Neutrophil (primary cell): Measurements from ENCODE around the gene ATPAF2.
"Not testable (repeated sequence)": the region's sequence is repeated elsewhere in the genome, so short reads cannot be mapped to it uniquely, and the experiment has no call there.

ENCODE experiments used
- H3K27ac ChIP-seq: fragments of 200-600 bp; sonication (generic); 2 replicates; pipeline ENCODE4 v1.5.1; 2016; ENCODE audit warnings: mild to moderate bottlenecking, moderate library complexity
- H3K27me3 ChIP-seq: fragments of 200-600 bp; sonication (generic); 2 replicates; pipeline ENCODE4 v1.6.0; 2016; ENCODE audit warnings: mild to moderate bottlenecking
- H3K36me3 ChIP-seq: fragments of 200-600 bp; sonication (generic); 2 replicates; pipeline ENCODE4 v1.5.1; 2017
- H3K4me1 ChIP-seq, 2 experiments: fragments of 200-600 bp in 1 of 2; sonication (generic) in 1 of 2; 1 replicate in 1 of 2; 2 replicates in 1 of 2; pipeline versions ENCODE4 v1.5.1 to v1.6.1; 2013 to 2016; ENCODE audit warnings: low read depth in 1 of 2, low read length in 1 of 2, mild to moderate bottlenecking in 1 of 2, moderate library complexity in 1 of 2; ENCODE audit not compliant: control insufficient read depth in 1 of 2, insufficient read depth in 1 of 2
- H3K4me3 ChIP-seq, 2 experiments: fragments of 200-600 bp in 1 of 2; sonication (generic) in 1 of 2; 1 replicate in 1 of 2; 2 replicates in 1 of 2; pipeline ENCODE4 v1.5.1; 2013 to 2016; ENCODE audit warnings: low read depth in 1 of 2, low read length in 1 of 2, mild to moderate bottlenecking in 1 of 2, moderate library complexity in 1 of 2
- H3K9me3 ChIP-seq: fragments of 200-600 bp; sonication (generic); 2 replicates; pipeline ENCODE4 v1.5.1; 2016
- CTCF ChIP-seq: fragments of 200-600 bp; sonication (generic); IDR thresholded peaks from 2 replicates; pipeline ENCODE4 v1.5.1; 2016; ENCODE audit warnings: antibody characterized with exemption

ATPAF2 gene

DNA sequence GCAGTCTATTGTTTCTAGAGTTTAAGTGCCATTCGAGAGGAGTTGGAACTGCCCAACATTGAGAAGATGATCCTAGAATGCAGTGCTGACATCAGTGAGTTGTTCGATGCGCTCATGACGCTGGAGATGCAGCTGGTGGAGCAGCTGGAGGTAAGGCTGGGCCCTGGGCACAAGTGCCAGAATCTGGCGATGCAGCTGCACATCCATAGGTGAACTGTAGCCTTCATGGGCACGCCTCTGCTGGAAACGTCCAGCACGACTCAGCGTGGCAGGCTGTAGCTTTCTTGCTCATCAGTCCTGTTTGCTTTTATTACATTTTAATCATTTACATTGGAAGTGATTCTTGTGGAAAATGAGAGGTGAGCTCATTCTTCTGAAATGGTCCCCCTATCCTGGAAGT, 34.6 kb downstream of the ATPAF2 start:
- no peak overlapping the region for H3K27ac ChIP-seq
- H3K4me3 ChIP-seq: no peak overlapping the region
- no peak for TF ChIP-seq CTCF
- H3K9me3 ChIP-seq: no peaks in the 10 kb centered on the region
- no peaks in the 10 kb centered on the region for H3K27me3 ChIP-seq
- no peaks in the 10 kb centered on the region for H3K4me1 ChIP-seq
- H3K36me3 ChIP-seq: peaks cover 29% of the 10 kb centered on the region

DNA sequence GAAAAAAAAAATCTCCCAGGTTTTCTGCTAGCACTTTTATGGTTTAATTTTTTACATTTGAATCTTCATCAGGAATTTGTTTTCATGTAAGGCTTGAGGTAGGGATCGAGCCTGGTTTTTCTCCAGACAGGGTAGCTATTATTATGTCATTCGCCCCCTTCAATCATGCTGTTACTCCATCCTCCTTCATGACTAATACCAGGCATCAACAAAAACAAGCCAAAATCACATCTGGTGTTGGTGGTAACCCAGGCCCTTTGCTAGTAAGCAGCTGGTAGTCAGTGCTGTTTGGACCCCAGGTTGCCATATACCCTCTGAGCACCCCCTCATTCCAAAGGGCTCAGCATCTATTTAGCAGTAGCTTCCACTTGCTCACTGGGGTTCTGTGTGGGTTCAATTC, 36.8 kb downstream of the ATPAF2 start:
- Histone ChIP-seq H3K27me3 (no peaks in the 10 kb centered on the region), H3K4me3 (no peak overlapping the region), H3K27ac (no peak overlapping the region), H3K9me3 (no peaks in the 10 kb centered on the region), H3K36me3 (peaks cover 11% of the 10 kb centered on the region), H3K4me1 (no peaks in the 10 kb centered on the region)
- TF ChIP-seq CTCF: no peak

DNA sequence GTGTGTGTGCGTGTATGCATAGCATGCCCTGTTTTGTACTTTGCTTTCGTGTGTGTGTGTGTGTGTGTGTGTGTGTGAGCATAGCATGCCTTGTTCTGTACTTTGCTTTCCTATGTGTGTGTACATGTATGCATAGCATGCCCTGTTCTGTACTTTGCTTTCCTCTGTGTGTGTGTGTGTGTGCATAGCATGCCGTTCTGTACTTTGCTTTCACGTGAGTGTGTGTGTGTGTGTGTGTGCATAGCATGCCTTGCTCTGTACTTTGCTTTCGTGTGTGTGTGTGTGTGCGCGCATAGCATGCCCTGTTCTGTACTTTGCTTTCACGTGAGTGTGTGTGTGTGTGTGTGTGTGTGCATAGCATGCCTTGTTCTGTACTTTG, 38.9 kb downstream of the ATPAF2 start:
- Histone ChIP-seq H3K9me3 (no peaks in the 10 kb centered on the region), H3K4me3 (no peak overlapping the region), H3K36me3 (no peaks in the 10 kb centered on the region), H3K4me1 (no peaks in the 10 kb centered on the region), H3K27ac (no peak overlapping the region), H3K27me3 (no peaks in the 10 kb centered on the region)
- no peak for TF ChIP-seq CTCF

GRCh38 chr17:17999364-18000029, 39.5 kb downstream of the ATPAF2 start:
- no peaks in the 10 kb centered on the region for H3K9me3 ChIP-seq
- no peaks in the 10 kb centered on the region for H3K36me3 ChIP-seq
- no peak overlapping the region for H3K27ac ChIP-seq
- H3K4me1 ChIP-seq: no peaks in the 10 kb centered on the region
- H3K4me3 ChIP-seq: no peak overlapping the region
- no peaks in the 10 kb centered on the region for H3K27me3 ChIP-seq
- TF ChIP-seq CTCF: no peak

DNA sequence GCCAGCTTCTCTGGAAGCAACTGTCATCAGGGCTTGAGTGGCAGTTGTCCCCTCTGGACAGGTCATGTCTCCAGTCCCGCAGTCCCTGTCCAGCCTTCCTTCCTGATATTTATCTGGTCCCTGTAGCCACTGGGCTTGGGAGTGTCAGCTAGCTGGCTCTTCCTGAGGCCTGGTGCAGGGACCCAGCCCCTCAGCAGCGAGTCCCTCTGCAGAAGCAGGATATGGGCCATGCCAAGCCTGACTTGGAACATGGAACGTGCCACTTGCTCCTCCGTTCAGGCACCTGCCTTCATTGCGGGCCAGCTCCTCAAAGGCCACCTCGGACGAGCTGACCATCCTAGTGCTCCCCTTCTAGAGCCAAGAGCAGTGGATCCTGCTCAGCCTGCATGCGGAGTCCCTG, 40.0 kb downstream of the ATPAF2 start:
- no peak for TF ChIP-seq CTCF
- no peaks in the 10 kb centered on the region for H3K9me3 ChIP-seq
- no peaks in the 10 kb centered on the region for H3K27me3 ChIP-seq
- no peaks in the 10 kb centered on the region for H3K36me3 ChIP-seq
- H3K4me3 ChIP-seq: no peak overlapping the region
- no peak overlapping the region for H3K27ac ChIP-seq
- H3K4me1 ChIP-seq: no peaks in the 10 kb centered on the region

DNA sequence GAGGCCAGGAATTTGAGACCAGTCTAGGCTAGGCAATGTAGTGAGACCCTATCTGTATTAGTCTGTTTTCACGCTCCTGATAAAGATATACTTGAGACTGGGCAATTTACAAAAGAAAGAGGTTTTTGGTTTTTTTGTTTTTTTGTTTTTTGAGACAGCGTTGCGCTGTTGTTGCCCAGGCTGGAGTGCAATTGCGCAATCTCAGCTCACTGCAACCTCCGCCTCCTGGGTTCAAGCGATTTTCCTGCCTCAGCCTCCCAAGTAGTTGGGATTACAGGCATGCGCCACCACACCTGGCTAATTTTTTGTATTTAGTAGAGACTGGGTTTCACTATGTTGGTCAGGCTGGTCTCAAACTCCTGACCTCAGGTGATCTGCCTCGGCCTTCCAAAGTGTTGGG, 43.1 kb downstream of the ATPAF2 start:
- not testable (repeated sequence) for H3K27ac ChIP-seq, H3K36me3 ChIP-seq, H3K27me3 ChIP-seq, H3K4me3 ChIP-seq, H3K9me3 ChIP-seq, H3K4me1 ChIP-seq
